ENCODE results near the gene FAM187B.
A peak's percentile ranks its signal among the peaks of the same experiment; 100 is the strongest.
"Not testable (repeated sequence)": the region's sequence is repeated elsewhere in the genome, so short reads cannot be mapped to it uniquely, and the experiment has no call there.

FAM187B gene

GRCh38 chr19:35232912-35233311 lies 4.4 kb upstream of the FAM187B start:
- no peak for DNase-seq
- TF ChIP-seq GATA1 (IDR thresholded peaks at IDR 0.05; ENCODE audit: low read depth, low read length) (no peak), POLR2A (IDR thresholded peaks at IDR 0.05; ENCODE audit: low read length) (no peak)

- no peak for TF ChIP-seq GATA1 (IDR thresholded peaks at IDR 0.05; ENCODE audit: low read depth, low read length)
- TF ChIP-seq POLR2A (IDR thresholded peaks at IDR 0.05; ENCODE audit: low read length), result no peak
- DNase-seq, result no peak
Observed at GRCh38 chr19:35231956-35232645, 3.6 kb upstream of the FAM187B start.

GRCh38 chr19:35229601-35230000 lies 1.1 kb upstream of the FAM187B start:
- TF ChIP-seq POLR2A (IDR thresholded peaks at IDR 0.05; ENCODE audit: low read length) (no peak), GATA1 (IDR thresholded peaks at IDR 0.05; ENCODE audit: low read depth, low read length) (no peak)

GRCh38 chr19:35226748-35227147 lies 1.8 kb downstream of the FAM187B start:
- no peak for DNase-seq
- TF ChIP-seq GATA1 (IDR thresholded peaks at IDR 0.05; ENCODE audit: low read depth, low read length) (no peak), POLR2A (IDR thresholded peaks at IDR 0.05; ENCODE audit: low read length) (no peak)

More at GRCh38 chr19:35229601-35230000, 1.1 kb upstream of the FAM187B start:
- DNase-seq, result no peak

DNA sequence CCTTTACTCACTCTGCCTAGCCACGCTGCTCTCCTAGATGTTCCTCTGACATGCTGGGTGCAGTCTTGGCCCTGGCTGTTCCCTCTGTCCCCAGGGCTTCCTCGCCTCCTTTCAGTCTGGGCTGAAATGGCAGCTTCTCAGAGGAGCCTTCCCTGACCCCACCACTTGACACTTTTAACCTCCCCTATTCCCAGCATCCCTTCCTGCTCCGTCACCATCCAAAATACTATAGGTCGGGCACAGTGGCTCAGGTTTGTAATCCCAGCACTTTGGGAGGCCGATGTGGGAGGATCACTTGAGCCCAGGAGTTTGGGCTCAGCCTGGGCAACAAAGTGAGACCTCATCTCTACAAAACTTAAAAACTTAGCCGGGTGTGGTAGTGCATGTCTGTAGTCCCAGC lies 2.6 kb downstream of the FAM187B start:
- DNase-seq, result no peak
- TF ChIP-seq POLR2A (IDR thresholded peaks at IDR 0.05; ENCODE audit: low read length), result no peak
- no peak for TF ChIP-seq GATA1 (IDR thresholded peaks at IDR 0.05; ENCODE audit: low read depth, low read length)

DNA sequence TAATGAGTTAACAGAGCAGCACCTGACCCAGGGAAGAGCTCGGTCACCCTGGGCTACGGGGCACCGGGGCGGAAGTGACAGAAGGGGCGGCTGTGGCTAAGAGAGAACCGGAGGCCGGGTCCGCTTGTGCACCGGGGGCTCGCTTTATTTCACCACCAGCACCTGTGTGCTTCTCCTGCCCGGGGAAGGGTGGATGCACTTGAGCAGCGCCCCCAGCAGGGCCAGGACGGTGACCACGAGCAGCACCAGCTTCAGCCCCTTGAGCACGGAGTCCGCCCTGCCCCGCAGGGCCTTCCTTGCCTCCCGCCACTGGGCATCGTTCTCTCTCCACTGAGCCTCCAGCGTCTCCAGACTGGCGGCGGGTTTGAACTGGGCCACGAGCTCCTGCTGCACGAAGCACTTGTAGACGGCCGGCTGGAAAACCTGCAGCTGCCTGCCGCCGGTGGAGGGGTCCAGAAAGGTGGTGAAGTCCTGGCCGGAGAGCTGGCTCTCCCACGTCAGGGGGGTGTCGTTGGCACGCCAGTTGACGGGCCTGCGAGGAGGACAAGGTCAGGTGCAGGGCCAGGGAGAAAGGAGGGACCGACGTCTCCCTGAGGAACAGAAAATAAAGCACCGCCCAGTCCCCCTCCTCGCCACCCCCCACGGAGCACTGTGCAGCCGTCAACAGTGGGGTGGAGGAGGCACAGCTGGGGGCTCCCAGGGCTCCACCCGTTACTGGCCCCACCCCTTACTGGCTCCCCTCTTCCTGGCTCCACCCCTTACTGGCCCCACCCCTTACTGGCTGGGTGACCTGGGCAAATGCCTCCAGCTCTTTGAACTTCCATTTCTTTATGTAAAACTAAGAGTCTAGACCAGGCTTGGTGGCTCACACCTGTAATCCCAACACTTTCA lies 3.6 kb downstream of the FAM187B start:
- no peak for TF ChIP-seq GATA1 (IDR thresholded peaks at IDR 0.05; ENCODE audit: low read depth, low read length)
- TF ChIP-seq POLR2A (IDR thresholded peaks at IDR 0.05; ENCODE audit: low read length), result no peak
- DNase-seq, result peak; percentile 58 to 63

- TF ChIP-seq GATA1 (IDR thresholded peaks at IDR 0.05; ENCODE audit: low read depth, low read length), result no peak
- TF ChIP-seq POLR2A (IDR thresholded peaks at IDR 0.05; ENCODE audit: low read length), result no peak
- no peak for DNase-seq
Observed at GRCh38 chr19:35223862-35224505, 4.6 kb downstream of the FAM187B start.

DNA sequence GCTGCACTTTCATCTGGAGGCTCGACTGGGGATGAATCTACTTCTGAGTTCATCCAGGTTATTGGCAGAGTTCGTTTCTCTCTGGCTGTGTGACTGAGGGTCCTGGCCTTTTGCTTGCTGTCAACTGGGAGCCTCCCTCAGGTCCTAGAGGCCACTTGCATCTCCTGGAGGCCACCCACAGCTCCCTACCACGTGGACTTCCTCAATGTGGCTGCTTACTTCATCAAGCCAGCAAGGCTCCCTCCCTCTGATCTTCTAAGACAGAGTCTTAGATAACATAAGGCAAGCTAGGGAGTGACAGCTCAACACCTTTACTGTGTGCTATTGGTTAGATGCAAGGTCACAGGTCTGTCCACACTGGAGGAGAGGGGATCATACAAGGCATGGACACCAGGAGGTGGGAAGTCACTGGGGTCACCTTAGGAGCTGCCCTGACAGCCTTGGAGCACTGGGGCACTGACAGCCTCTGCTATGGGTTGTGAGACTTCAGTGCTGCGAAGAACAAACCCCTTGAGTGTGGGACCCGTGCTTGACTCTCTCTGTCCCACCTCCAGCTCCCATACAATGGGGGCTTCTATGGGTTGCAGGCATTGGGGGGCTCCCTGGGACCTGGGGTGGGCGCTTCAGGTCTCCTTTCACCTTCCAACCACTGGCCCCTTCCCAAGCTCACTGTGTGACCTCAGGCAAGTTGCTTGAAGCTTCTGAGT lies 5.3 kb downstream of the FAM187B start:
- TF ChIP-seq GATA1 (IDR thresholded peaks at IDR 0.05; ENCODE audit: low read depth, low read length) (no peak), POLR2A (IDR thresholded peaks at IDR 0.05; ENCODE audit: low read length) (no peak)
- no peak for DNase-seq

GRCh38 chr19:35222373-35223015 lies 6.0 kb downstream of the FAM187B start:
- DNase-seq, result no peak
- TF ChIP-seq GATA1 (IDR thresholded peaks at IDR 0.05; ENCODE audit: low read depth, low read length) (no peak), POLR2A (IDR thresholded peaks at IDR 0.05; ENCODE audit: low read length) (no peak)

DNA sequence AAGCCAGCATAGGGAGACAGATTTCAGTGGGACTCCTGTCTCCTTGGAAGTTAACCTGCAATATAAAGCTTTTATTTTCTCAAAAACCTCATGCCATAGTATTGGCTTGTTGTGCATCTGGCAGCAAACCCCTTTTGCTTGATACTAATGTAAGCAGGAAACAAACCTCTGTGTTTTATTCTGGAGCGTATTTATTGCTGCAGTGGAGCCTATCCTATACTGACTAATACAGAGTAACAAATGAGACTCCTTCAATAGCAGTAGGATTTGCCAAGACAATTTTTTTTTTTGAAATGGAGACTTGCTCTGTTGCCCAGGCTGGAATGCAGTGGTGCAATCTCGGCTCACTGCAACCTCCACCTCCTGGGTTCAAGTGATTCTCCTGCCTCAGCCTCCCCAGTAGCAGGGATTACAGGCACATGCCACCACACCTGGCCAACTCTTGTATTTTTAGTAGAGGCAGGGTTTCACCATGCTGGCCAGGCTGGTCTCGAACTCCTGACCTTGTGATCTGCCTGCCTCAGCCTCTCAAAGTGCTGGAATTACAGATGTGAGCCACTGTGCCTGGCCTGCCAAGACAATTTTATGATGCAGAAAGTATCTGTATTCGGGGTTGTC lies 7.5 kb downstream of the FAM187B start:
- DNase-seq, result not testable (repeated sequence)

GRCh38 chr19:35220315-35220921 lies 8.1 kb downstream of the FAM187B start:
- DNase-seq, result peak; percentile 50 to 85
- TF ChIP-seq POLR2A (IDR thresholded peaks at IDR 0.05; ENCODE audit: low read length) (no peak), GATA1 (IDR thresholded peaks at IDR 0.05; ENCODE audit: low read depth, low read length) (no peak)

- TF ChIP-seq POLR2A (IDR thresholded peaks at IDR 0.05; ENCODE audit: low read length) (no peak), GATA1 (IDR thresholded peaks at IDR 0.05; ENCODE audit: low read depth, low read length) (no peak)
- no peak for DNase-seq
Observed at GRCh38 chr19:35219008-35219407, 9.5 kb downstream of the FAM187B start.

- DNase-seq, result no peak
- TF ChIP-seq POLR2A (IDR thresholded peaks at IDR 0.05; ENCODE audit: low read length), result no peak
- no peak for TF ChIP-seq GATA1 (IDR thresholded peaks at IDR 0.05; ENCODE audit: low read depth, low read length)
Observed at GRCh38 chr19:35217649-35217990, 10.9 kb downstream of the FAM187B start.

All from erythroblast (primary cell).